Fibroblast of villous mesenchyme (primary cell): ENCODE results near the gene EML1. TPM values are rescaled to one million over a fixed set of nuclear protein-coding genes. Genes with fewer than 3 reads are reported as not detected.

Experiments
- DNase-seq: peaks from one replicate; pipeline ENCODE4 v3.0.0-alpha.2; 2010; ENCODE audit warnings: low read depth
- H3K4me3 ChIP-seq: 2 replicates; pipeline ENCODE4 v1.5.1; 2011; ENCODE audit warnings: low read depth, mild to moderate bottlenecking, low read length
- CTCF ChIP-seq: IDR thresholded peaks from 2 replicates; pipeline ENCODE4 v1.5.1; 2012; ENCODE audit warnings: low read depth, mild to moderate bottlenecking, low read length; ENCODE audit not compliant: insufficient read depth
- total RNA-seq: library from RNA; depleted of rRNA; stranded (reverse); fragments of >200 nt; gene quantifications from 2 replicates; pipeline ENCODE4 v1.2.3, GENCODE V29; 2012

The EML1 gene
- total RNA-seq, 1 donor: 34.5 TPM

- H3K4me3 ChIP-seq: no peak overlapping the region
- no peak for TF ChIP-seq CTCF
- no peak for DNase-seq
Observed at GRCh38 chr14:99816642-99817041, 23.4 kb downstream of the EML1 start.

- no peak for DNase-seq
- no peak overlapping the region for H3K4me3 ChIP-seq
- no peak for TF ChIP-seq CTCF
Observed at GRCh38 chr14:99817331-99817730, 24.1 kb downstream of the EML1 start.

GRCh38 chr14:99818503-99819036 lies 25.4 kb downstream of the EML1 start:
- TF ChIP-seq CTCF: no peak
- no peak overlapping the region for H3K4me3 ChIP-seq
- DNase-seq: no peak

- DNase-seq: no peak
- no peak overlapping the region for H3K4me3 ChIP-seq
- no peak for TF ChIP-seq CTCF
Observed at GRCh38 chr14:99819514-99819913, 26.3 kb downstream of the EML1 start.

- no peak for DNase-seq
Observed at GRCh38 chr14:99820702-99821331, 27.6 kb downstream of the EML1 start.

GRCh38 chr14:99821519-99822508 lies 28.6 kb downstream of the EML1 start:
- DNase-seq: peak; percentile 92
- no peak for TF ChIP-seq CTCF
- H3K4me3 ChIP-seq: no peak overlapping the region

More at GRCh38 chr14:99820702-99821331, 27.6 kb downstream of the EML1 start:
- TF ChIP-seq CTCF: no peak
- H3K4me3 ChIP-seq: no peak overlapping the region
